PC-9 (cell line): ENCODE results near the gene DES.

Experiments
- EZH2 ChIP-seq: fragments of 200-600 bp; sonication (generic); IDR thresholded peaks from 2 replicates; pipeline ENCODE4 v1.8.0; 2017; ENCODE audit warnings: antibody characterized with exemption, low read depth
- TF ChIP-seq, protein P1 (sequence below): fragments of 200-600 bp; sonication (generic); conservative IDR thresholded peaks from 2 replicates; pipeline ENCODE4 v1.6.1; 2017; ENCODE audit warnings: mixed run types, antibody characterized with exemption, mild to moderate bottlenecking, moderate library complexity

GRCh38 chr2:219380926-219381325 is 37.3 kb upstream of the DES start:
- TF ChIP-seq, protein P1, sequence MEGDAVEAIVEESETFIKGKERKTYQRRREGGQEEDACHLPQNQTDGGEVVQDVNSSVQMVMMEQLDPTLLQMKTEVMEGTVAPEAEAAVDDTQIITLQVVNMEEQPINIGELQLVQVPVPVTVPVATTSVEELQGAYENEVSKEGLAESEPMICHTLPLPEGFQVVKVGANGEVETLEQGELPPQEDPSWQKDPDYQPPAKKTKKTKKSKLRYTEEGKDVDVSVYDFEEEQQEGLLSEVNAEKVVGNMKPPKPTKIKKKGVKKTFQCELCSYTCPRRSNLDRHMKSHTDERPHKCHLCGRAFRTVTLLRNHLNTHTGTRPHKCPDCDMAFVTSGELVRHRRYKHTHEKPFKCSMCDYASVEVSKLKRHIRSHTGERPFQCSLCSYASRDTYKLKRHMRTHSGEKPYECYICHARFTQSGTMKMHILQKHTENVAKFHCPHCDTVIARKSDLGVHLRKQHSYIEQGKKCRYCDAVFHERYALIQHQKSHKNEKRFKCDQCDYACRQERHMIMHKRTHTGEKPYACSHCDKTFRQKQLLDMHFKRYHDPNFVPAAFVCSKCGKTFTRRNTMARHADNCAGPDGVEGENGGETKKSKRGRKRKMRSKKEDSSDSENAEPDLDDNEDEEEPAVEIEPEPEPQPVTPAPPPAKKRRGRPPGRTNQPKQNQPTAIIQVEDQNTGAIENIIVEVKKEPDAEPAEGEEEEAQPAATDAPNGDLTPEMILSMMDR = no peak
- TF ChIP-seq EZH2 = no peak
